Erythroblast (primary cell): ENCODE data around the gene PLD2.
"Not testable (repeated sequence)": the region's sequence is repeated elsewhere in the genome, so short reads cannot be mapped to it uniquely, and the experiment has no call there.

Source experiments
- DNase-seq, 2 experiments: peaks; one replicate each; lab custom pipeline; 2025; lab: John Stamatoyannopoulos, UW
- GATA1 ChIP-seq: IDR thresholded peaks from 2 replicates; pipeline ENCODE4 v1.6.1; 2011; ENCODE audit warnings: low read depth, mild to moderate bottlenecking, control low read depth, low read length, moderate library complexity
- POLR2A ChIP-seq: IDR thresholded peaks from 2 replicates; pipeline ENCODE4 v1.6.1; 2011; ENCODE audit warnings: mild to moderate bottlenecking, low read length

Gene PLD2

DNA sequence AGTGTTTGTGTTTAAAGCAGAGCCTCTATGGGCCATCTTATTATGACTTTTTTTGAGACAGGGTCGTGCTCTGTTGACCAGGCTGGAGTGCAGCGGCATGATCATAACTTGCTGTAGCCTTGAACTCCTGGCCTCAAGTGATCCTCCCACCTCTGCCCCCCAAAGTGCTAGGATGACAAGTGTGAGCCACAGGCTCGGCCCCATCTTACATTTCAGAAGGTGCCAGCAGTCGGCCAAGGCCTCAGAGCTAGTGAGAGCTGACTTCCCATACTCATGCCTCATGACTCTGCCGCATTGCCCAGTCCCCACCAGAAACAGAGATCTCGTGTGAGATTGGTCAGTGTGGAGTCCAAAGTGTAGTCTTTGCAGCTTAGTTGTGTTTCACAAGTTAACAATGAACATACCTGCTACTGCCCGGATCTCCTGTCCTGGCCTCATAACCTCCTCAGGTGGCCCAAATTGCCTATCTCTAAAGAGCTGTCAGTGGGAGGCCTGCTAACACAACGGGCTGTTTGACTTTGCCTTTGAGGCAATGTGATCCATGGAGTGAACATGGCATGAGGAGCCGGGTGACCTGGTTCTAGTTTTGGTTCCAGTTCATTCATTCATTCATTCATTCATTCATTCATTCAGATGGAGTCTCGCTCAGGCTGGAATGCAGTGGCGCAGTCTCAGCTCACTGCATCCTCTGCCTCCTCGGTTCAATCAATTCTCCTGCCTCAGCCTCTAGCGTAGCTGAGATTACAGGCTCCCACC lies 39.9 kb downstream of the PLD2 start:
- DNase-seq: no peak
- TF ChIP-seq POLR2A: no peak
- no peak for TF ChIP-seq GATA1

DNA sequence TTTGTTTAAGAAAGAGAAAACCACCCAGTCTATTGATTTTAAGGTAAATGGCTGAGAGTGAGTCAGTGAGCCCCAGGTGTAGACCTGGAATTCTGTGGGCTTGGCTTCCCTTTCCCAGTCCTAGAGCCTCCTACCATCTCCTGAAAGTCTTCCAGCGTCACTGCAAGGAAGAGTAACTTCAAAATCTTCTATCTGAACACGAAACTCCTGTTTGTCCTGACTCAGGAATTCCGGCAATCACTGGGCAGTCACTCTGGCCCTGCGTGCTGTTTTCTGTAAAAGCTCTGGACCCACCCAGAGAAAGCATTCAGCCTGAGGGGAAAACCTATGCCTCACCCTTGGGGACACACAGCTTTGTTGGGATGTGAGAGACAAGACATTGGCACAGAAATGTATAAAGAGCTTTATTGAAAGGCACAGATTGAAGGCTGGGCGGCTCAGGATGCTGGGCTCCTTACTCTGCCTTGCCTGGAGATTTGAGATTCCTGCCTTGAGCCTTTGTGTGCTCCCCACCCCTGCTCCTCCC lies 42.1 kb downstream of the PLD2 start:
- no peak for DNase-seq
- TF ChIP-seq POLR2A (no peak), GATA1 (no peak)

DNA sequence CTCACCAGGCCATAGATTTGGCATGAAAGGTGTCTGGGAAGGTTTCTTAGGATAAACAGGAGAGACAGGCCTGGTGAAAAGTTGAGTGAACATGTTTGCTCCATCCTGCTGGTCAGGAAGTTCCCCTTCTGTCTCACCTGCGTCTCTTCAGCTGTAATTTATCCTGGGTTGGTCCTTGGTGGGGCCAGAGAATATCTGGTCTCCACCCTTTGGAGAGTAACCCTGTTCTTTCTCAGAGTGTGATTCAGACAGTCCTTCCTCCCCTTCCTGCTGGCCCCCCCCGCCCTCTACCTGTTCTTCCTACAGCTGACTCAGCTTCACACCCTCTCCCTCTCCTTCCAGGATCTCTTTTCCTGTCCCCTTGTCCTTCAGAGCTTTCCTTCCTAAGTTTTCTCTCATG lies 43.3 kb downstream of the PLD2 start:
- no peak for TF ChIP-seq POLR2A
- TF ChIP-seq GATA1: no peak
- no peak for DNase-seq

DNA sequence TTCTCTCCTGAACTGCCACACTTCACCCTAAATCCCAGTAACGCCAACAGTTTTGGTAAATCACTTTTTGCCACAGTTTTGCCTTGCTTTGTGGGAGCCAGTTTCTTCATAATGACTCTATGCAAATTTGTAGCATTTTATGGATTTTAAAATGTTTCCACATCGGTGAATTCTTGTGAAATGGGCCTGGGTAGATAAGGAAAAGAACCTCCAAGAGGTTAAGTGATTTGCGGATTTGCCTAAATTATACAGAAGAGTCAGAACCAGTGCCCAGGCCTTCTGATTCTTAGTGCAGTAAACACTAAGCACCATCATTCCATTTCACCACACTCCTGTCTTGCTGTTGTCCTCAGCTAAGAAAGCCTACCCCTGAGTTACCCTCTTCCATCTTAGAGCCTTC lies 44.1 kb downstream of the PLD2 start:
- TF ChIP-seq GATA1: no peak
- TF ChIP-seq POLR2A: no peak
- DNase-seq: no peak

DNA sequence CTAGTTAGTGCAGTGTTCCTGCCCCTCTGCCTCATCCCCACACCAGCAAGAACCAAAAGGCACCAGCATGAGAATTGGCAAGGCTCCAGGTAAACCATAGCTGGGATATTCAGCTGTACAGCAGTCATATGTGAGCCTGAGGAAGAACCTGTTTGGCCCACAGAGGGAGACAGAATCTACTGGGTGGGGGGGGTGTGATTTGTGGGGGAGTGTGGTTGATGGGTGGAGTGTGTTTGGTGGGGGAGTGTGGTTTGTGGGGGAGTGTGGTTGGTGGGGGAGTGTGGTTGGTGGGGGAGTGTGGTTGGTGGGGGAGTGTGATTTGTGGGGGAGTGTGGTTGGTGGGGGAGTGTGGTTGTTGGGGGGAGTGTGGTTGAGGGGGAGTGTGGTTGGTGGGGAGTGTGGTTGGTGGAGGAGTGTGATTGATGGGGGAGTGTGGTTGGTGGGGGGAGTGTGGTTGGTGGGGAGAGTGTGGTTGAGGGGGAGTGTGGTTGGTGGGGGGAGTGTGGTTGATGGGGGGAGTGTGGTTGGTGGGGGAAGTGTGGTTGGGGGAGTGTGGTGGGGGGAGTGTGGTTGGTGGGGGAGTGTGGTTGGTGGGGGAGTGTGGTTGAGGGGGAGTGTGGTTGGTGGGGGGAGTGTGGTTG lies 45.7 kb downstream of the PLD2 start:
- no peak for TF ChIP-seq GATA1
- no peak for TF ChIP-seq POLR2A
- peak in 1 of 2 experiments; percentile 19 for DNase-seq

DNA sequence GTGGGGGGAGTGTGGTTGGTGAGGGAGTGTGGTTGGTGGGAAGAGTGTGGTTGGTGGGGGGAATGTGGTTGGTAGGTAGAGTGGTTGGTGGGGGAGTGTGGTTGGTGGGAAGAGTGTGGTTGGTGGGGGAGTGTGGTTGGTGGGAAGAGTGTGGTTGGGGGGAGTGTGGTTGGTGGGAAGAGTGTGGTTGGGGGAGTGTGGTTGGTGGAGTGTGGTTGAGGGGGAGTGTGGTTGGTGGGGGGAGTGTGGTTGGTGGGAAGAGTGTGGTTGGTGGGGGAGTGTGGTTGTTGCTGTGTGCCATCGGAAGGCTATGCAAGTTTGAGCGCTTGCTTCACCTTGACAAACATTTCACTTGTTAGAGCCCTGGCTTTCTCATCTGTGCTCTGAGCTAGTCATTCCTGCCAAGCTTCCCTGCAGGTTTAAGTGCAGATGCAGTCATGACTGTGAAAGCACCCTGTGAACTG lies 46.3 kb downstream of the PLD2 start:
- no peak for DNase-seq
- TF ChIP-seq GATA1 (no peak), POLR2A (no peak)

DNA sequence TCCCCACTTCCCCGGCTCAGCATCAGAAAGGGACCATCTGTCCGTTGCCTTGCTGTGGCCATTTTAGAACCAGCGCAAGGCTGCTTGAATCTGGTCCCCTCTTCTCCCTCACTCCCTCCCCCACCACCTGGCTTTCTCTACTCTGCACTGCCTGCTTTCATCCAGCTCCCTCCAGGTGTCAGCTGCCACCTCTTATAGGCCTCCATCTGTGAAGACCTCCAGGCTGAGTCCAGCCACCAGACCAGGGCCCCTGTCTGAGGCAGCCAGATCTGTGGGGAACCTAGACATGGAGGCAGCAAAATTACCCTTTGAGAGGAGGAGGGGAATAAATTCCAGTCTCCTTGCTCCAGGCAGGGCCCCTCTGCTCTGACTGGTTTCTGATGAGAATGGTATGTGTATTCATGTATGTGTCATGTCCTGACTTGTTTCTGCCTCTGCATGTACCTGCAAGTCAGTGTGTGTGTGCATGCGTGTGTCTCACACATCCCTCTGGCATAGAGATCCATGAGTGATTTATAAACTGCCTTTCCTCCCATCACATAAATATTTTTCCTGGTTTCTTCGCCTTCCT lies 47.2 kb downstream of the PLD2 start:
- no peak for TF ChIP-seq GATA1
- no peak for TF ChIP-seq POLR2A
- no peak for DNase-seq

DNA sequence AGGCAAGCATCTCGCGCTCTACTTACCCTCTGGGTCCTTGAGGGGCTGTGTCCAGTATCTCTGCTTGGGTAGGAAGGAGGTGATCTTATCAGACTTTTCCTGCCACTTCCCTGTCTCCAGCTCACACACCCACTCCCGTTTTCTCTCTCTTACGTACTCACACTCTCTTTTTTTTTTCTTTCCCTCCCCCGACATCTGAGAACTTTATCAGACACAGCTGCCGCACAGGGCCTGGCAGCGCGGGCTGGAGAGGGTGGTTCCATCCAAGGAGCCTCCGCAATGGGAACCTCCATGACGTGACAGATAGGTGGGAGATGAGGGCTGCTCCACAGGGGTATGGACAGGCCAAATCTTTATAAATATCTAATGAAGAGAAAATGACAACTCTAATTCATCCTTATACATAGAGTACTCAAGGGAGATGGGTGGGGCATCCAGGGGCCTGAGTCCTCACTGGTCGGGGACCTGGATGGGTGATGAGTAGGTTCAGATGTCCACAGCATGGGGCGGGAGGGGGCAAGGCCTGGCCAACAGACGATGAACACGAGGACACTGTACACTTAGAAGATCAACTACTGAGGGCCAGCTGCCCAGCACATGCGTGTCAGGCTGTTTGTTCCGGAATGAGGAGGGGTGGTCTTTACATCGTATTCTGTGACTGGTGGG lies 49.5 kb downstream of the PLD2 start:
- TF ChIP-seq POLR2A (no peak), GATA1 (no peak)

DNA sequence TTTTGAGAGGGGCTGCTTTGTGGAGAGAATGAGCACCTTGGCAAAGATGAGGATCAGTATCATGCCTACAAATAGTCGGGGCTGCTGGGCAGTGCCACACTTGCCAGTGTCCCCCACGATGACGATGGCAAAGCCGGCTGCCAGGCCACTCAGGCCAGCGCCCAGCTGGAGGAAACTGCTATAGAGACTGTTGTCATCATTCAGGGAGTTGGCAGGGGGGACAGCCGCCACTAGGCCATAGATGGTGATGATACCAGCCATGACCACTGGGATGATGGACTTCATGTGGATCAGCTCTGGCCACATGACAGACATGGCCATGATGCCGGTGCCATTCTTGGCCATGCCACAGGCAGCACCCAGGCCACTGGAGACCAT lies 50.0 kb downstream of the PLD2 start:
- TF ChIP-seq GATA1 (no peak), POLR2A (no peak)

More for the DNA sequence above, 49.5 kb downstream of the PLD2 start:
- DNase-seq: peak in 1 of 2 experiments; percentile 29

DNA sequence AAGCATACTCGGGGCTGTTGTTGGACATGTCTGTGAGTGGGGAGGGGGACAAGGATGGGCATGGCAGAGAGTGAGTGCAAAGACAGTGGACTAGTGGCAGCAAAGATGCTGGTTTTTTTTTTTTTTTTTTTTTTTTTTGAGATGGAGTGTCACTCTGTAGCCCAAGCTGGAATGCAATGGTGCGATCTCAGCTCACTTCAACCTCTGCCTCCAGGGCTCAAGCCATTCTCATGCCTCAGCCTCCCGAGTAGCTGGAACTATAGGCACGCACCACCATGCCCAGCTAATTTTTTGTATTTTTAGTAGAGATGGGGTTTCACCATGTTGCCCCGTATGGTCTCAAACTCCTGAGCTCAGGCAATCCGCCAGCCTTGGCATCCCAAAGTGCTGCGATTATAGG lies 50.4 kb downstream of the PLD2 start:
- not testable (repeated sequence) for DNase-seq

More for the DNA sequence above, 50.0 kb downstream of the PLD2 start:
- no peak for DNase-seq

DNA sequence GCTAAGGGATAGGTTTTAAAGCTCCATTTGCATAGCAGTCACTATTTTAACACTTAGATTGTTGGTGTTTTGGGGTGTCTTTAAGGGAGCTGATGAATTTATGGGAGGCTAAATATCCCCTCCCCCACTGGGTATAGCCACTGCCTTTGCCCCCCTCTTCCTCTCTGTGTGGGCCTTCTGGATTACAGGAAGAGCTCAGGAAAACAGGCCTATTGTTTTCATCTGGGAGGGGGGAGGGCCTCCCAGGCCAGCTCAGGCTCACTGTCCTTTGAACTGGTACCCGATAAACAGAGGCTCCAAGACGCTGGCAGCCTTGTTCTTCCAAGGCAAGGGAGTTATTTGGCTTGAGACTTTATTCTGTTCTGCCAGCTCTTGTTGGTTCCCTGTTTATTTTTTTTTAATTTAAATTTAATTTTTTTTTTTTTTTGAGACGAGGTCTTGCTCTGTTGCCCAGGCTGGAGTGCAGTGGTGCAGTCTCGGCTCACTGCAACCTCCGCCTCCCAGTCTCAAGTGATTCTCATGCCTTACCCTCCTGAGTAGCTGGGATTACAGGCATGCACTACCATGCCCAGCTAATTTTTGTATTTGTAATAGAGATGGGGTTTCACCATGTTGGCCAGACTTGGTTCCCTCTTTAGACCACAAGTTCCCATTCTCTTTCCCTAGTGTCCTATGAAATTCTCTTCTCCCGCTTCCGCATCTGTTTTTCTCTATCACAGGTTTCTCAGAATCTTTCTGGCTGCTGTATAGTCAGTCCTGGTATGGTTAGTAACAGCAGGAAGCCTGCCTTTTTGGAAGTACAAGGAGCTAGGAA lies 51.3 kb downstream of the PLD2 start:
- TF ChIP-seq POLR2A (no peak), GATA1 (no peak)
- no peak for DNase-seq

DNA sequence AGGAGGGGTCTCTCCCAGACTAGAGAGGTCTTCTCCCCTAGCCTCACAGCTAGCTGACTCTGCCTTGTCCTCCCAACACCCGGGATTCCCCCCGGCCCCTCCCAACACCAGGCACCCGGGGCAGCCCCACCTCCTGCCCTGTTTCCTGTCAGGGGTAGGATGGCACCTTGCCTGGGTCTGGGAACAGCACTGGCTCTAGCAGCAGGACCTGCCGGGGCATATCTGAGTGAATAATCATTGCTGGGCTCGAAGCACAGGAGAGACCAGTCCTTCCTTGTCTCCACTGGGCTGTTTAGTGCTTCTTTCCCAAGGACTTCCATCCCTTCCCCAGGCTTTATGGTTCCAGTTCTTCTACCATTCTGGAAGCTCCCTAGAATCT lies 51.9 kb downstream of the PLD2 start:
- TF ChIP-seq POLR2A (no peak), GATA1 (no peak)
- DNase-seq: no peak

DNA sequence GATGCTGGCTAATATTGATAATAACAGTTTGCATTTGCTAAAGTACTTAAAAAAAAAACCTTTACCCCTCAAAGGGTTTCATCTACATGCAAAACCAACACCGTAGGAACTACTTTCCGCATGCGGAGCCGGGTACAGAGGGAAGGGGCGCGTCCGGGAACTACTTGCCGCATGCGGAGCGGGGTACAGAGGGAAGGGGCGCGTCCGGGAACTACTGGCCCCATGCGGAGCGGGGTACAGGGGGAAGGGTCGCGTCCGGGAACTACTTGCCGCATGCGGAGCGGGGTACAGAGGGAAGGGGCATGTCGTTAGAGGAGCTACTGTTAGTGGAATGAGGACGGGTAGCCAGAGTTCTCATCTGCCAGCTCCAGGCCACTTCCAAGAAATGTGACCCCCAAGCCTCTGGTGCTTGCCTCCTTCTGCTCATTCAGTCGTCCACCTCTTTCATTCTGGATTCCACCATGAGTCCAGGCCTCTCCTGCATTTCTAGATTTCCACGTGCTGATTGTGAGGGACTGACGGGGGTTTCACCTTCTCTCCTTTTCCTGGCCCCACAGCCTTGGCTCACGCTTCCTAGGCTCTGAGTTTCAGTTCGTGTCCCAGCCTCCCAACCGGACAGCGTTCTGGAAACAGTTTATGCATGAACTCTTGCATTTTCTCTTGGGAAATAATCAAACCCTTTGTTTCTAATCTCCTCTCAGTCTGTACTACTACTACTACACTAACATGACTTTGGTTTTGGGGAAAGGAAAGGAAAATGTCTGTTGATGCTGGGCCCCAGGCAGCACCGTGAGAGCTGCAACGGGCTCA lies 53.1 kb downstream of the PLD2 start:
- TF ChIP-seq GATA1 (no peak), POLR2A (no peak)
- no peak for DNase-seq
